Common myeloid progenitor, CD34-positive (primary cell): Measurements from ENCODE around the gene PLK5.
"Not testable (repeated sequence)": the region's sequence is repeated elsewhere in the genome, so short reads cannot be mapped to it uniquely, and the experiment has no call there.

Experiments
- CTCF ChIA-PET: fragments of 350-600 bp; sonication (Branson Sonifier 250); formaldehyde crosslinking; loops from one replicate; lab custom pipeline; 2021; ENCODE audit warnings: antibody characterized with exemption; lab: Charles Lee
- POLR2A ChIA-PET: fragments of 350-600 bp; sonication (Branson Sonifier 250); formaldehyde crosslinking; loops from one replicate; lab custom pipeline; 2021; ENCODE audit warnings: antibody characterized with exemption; lab: Charles Lee
- DNase-seq, 3 donors: peaks; one replicate each; pipeline versions ENCODE4 v3.0.0 to v3.0.0-alpha.2; 2013
- H3K27ac ChIP-seq, 2 experiments: 1 replicate in 1 of 2; 2 replicates in 1 of 2; pipeline ENCODE4 v1.7.0; 2013; ENCODE audit warnings: inconsistent platforms in 2 of 2, low read length in 2 of 2, mild to moderate bottlenecking in 2 of 2, low read depth in 1 of 2, moderate library complexity in 1 of 2; ENCODE audit not compliant: severe bottlenecking in 2 of 2, insufficient read depth in 1 of 2, poor library complexity in 1 of 2
- H3K27me3 ChIP-seq, 5 experiments: replicated peaks in 2 of 5; 1 replicate in 3 of 5; 2 replicates in 2 of 5; pipeline versions ENCODE4 v1.6.1 to v1.7.0; 2013; ENCODE audit warnings: low read length in 4 of 5, mild to moderate bottlenecking in 2 of 5, moderate library complexity in 2 of 5, inconsistent platforms in 1 of 5; ENCODE audit not compliant: insufficient read depth in 5 of 5, control insufficient read depth in 4 of 5
- H3K36me3 ChIP-seq, 4 experiments: 1 replicate in 2 of 4; 2 replicates in 2 of 4; pipeline versions ENCODE4 v1.6.1 to v1.7.0; 2013; ENCODE audit warnings: low read length in 3 of 4, control low read depth in 1 of 4, mild to moderate bottlenecking in 1 of 4; ENCODE audit not compliant: control insufficient read depth in 4 of 4, insufficient read depth in 4 of 4
- H3K4me1 ChIP-seq, 4 experiments: 1 replicate in 3 of 4; 2 replicates in 1 of 4; pipeline versions ENCODE4 v1.6.1 to v1.7.1; 2013; ENCODE audit warnings: low read length in 3 of 4, mild to moderate bottlenecking in 3 of 4, control low read depth in 1 of 4, inconsistent platforms in 1 of 4, moderate library complexity in 1 of 4; ENCODE audit not compliant: control insufficient read depth in 4 of 4, insufficient read depth in 4 of 4; ENCODE audit errors: control extremely low read depth in 1 of 4
- H3K4me3 ChIP-seq, 7 experiments: 1 replicate in 4 of 7; 2 replicates in 3 of 7; pipeline versions ENCODE4 v1.5.1 to v1.7.0; 2013; ENCODE audit warnings: mild to moderate bottlenecking in 7 of 7, low read length in 6 of 7, moderate library complexity in 6 of 7, inconsistent platforms in 2 of 7, low read depth in 2 of 7, control low read depth in 1 of 7; ENCODE audit not compliant: insufficient read depth in 4 of 7, control insufficient read depth in 1 of 7; ENCODE audit errors: extremely low read depth in 1 of 7
- H3K9me3 ChIP-seq, 5 experiments: 1 replicate in 4 of 5; 2 replicates in 1 of 5; pipeline versions ENCODE4 v1.6.1 to v1.7.1; 2013; ENCODE audit warnings: low read length in 4 of 5, mild to moderate bottlenecking in 2 of 5, inconsistent platforms in 1 of 5, low read depth in 1 of 5, moderate library complexity in 1 of 5; ENCODE audit not compliant: control insufficient read depth in 4 of 5, insufficient read depth in 2 of 5; ENCODE audit errors: control extremely low read depth in 1 of 5
- WGBS: methylation state at CpG from one replicate; pipeline ENCODE4 v1.1.5; 2013; ENCODE audit not compliant: insufficient coverage; 5-methylcytosine and 5-hydroxymethylcytosine counted together

Gene PLK5

DNA sequence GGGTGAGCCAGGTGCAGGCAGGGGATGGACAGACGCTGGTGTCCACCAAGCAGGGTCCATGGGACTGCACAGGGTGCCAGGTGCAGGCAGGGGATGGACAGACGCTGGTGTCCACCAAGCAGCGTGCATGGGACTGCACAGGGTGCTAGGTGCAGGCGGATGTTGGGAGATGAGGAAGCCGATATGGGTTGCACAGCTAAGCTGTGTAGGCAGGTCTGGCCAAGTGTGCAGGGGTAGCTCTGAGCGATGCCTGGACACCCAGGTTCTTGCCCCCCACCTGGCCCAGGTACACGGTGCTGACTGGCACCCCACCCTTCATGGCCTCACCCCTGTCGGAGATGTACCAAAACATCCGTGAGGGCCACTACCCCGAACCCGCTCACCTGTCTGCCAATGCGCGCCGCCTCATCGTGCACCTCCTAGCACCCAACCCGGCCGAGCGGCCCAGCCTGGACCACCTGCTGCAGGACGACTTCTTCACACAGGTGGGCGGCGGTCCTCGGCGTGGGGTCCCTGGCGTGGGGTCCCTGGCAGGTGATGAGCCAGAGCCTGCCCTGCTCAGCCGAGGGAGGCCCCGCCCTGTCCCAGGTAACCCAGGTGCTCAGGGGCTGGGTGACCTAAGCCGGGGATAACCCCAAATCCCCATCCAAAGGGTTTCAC lies 3.9 kb downstream of the PLK5 start:
- no peaks in the 10 kb centered on the region for H3K9me3 ChIP-seq
- 83% methylated on average over 24 of the region's 27 CpGs for WGBS
- CTCF ChIA-PET = no interaction called here

DNA sequence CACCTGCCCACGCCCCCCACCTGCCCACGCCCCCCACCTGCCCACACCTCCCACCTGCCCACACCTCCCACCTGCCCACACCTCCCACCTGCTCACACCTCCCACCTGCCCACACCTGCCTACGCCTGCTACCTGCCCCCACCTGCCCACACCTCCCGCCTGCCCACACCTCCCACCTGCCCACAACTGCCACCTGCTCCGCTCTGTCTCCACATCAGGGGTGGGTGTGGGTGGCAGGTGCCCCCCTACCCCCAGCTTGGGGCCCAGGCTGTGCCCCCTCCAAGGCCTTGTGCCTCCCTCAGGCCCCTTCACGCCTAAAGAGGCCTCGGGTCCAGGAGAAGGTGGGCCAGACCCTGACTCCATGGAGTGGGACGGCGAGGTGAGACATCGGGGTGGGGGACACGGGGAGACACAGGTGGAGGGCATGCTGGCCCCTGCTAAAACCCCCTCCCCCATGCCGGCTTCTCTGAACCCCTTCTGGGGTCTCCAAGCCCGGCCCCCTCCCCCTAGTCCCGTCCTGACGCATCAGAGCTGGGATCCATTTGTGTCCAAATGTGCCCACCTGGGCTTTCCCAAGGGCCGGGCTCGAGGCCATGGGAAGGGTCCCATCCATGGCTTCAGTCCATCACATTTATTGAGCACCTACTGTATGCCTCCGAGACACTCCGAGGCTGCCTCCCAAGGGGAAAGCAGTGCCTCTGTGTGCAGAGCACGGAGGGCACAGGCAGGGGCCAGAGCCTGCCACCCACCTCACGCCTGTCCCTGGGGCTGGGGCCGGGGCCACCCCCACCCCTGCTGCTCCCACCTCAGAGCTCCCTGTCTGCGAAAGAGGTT lies 4.9 kb downstream of the PLK5 start:
- Histone ChIP-seq H3K4me3 (no peak overlapping the region), H3K27me3 (peaks cover 4 to 48% (median 12%) of the 10 kb centered on the region in 5 experiments), H3K9me3 (no peaks in the 10 kb centered on the region), H3K4me1 (peaks cover 0 to 2% (median 0%) of the 10 kb centered on the region in 4 experiments), H3K36me3 (no peaks in the 10 kb centered on the region), H3K27ac (no peak overlapping the region)
- ChIA-PET CTCF (no interaction called here), POLR2A (no interaction called here)
- DNase-seq = no peak
- 84% methylated on average over 20 of the region's 23 CpGs for WGBS

More for the DNA sequence above, 3.9 kb downstream of the PLK5 start:
- no peak for DNase-seq
- Histone ChIP-seq H3K27ac (no peak overlapping the region), H3K4me1 (peaks cover 0 to 4% (median 0%) of the 10 kb centered on the region in 4 experiments), H3K36me3 (no peaks in the 10 kb centered on the region), H3K27me3 (peaks cover 4 to 54% (median 18%) of the 10 kb centered on the region in 5 experiments), H3K4me3 (no peak overlapping the region)
- POLR2A ChIA-PET = no interaction called here

DNA sequence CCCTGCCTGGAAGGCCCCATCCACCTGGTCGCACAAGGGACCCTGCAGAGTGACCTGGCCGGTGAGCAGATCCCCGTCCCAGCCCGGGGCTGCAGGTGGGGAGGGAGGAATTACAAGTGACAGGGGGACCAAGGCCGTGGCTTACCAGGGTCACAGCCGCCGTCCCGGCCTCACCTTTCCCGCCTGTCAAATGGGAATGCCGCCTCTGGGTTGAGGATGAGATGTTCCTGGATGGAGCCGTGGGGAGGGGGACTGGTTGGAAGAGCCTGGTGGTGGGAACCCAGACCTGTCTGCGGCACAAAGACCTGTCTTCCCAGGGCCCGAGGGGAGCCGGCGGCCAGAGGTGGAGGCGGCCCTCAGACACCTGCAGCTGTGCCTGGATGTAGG lies 5.5 kb downstream of the PLK5 start:
- POLR2A ChIA-PET = no interaction called here
- 88% methylated on average over 8 of the region's 16 CpGs for WGBS
- no peak for DNase-seq

DNA sequence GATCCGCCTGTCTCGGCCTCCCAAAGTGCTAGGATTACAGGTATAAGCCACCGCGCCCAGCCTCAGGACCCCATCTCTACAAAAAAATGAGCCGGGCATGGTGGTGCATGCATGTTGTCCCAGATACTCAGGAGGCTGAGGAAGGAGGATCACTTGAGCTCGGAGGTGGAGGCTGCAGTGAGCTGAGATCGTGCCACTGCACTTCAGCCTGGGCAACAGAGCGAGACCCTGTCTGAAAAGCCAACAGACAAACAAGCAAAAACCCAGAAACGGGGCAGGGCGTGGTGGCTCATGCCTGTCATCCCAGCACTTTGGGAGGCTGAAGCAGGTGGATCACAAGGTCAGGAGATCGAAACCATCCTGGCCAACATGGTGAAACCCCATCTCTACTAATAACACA lies 7.0 kb downstream of the PLK5 start:
- H3K4me1 ChIP-seq, CTCF ChIA-PET, H3K36me3 ChIP-seq, H3K4me3 ChIP-seq, POLR2A ChIA-PET, DNase-seq, H3K9me3 ChIP-seq, H3K27ac ChIP-seq: not testable (repeated sequence)
- 97% methylated on average over 7 of the region's 11 CpGs for WGBS
- peaks cover 0 to 33% (median 2%) of the 10 kb centered on the region in 5 experiments for H3K27me3 ChIP-seq

More for the DNA sequence above, 5.5 kb downstream of the PLK5 start:
- CTCF ChIA-PET = no interaction called here
- Histone ChIP-seq H3K27me3 (peaks cover 4 to 42% (median 9%) of the 10 kb centered on the region in 5 experiments), H3K36me3 (no peaks in the 10 kb centered on the region), H3K4me1 (no peaks in the 10 kb centered on the region), H3K4me3 (no peak overlapping the region), H3K9me3 (no peaks in the 10 kb centered on the region), H3K27ac (no peak overlapping the region)

DNA sequence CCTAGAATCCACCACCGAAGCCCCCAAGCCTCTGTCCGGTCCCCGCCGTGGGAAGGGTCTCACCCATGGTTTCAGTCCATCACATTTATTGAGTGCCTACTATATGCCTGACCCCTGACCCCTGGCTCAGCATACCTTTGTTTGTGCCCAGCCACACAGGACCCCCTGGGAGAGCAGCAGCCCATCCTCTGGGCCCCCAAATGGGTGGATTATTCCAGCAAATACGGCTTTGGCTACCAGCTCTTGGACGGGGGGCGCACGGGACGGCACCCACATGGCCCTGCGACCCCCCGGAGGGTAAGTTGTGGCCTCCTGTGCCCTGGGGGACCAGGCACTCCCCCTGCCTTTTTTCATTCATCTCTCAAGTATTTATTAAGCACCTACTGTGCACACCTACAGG lies 7.7 kb downstream of the PLK5 start:
- Histone ChIP-seq H3K27me3 (peaks cover 0 to 26% (median 2%) of the 10 kb centered on the region in 5 experiments), H3K4me1 (no peaks in the 10 kb centered on the region), H3K36me3 (no peaks in the 10 kb centered on the region), H3K27ac (no peak overlapping the region), H3K9me3 (no peaks in the 10 kb centered on the region), H3K4me3 (no peak overlapping the region)
- no peak for DNase-seq
- ChIA-PET CTCF (no interaction called here), POLR2A (no interaction called here)
- 89% methylated on average over 11 of the region's 11 CpGs for WGBS

DNA sequence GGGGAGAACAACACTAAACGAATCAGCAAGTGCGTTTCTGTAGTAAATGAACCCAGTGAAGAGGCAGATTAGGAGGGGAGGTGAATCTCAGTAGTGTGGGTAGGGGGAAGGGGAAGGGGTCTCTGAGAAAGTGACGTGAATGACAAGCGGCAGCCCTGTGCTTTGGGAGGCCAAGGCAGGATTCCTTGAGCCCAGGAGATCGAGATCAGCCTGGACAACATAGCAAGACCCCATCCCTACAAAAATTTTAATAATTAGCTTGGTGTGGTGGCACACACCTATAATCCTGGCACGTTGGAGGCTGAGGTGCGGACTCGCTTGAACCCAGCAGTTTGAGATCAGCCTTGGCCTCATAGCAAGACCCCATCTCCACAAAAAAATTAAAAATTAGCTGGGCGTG lies 8.1 kb downstream of the PLK5 start:
- no peak for DNase-seq
- 80% methylated on average over 3 of the region's 9 CpGs for WGBS
- Histone ChIP-seq H3K9me3 (no peaks in the 10 kb centered on the region), H3K36me3 (no peaks in the 10 kb centered on the region), H3K27me3 (peaks cover 0 to 22% (median 2%) of the 10 kb centered on the region in 5 experiments), H3K4me1 (no peaks in the 10 kb centered on the region), H3K27ac (no peak overlapping the region), H3K4me3 (no peak overlapping the region)
- POLR2A ChIA-PET = no interaction called here
- CTCF ChIA-PET = no interaction called here

DNA sequence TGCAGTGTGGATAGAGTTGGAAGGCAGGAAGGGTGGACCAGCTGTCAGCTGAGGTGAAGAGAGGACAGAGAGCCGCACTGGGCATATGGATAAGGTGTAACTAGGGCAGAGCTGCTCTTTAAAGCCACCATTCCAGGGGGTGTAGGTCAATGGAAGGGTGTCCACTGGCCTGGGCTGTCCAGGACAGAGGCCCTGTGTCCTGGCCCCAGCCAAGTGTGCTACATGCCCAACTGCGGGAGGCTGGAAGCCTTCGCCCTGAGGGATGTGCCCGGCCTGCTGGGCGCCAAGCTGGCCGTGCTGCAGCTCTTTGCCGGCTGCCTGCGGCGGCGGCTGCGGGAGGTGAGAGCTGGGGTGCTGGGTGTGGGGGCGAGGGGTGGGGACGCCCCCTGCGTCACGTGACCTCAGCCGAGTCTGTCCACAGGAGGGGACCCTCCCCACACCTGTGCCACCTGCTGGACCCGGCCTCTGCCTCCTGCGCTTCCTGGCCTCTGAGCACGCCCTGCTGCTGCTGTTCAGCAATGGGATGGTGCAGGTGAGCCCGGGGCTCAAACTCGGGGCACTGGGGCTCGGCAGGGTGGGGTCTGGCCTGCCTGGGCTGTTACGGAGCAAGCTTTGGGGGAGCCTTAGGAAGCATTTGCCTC lies 9.8 kb downstream of the PLK5 start:
- no peak for DNase-seq
- no peaks in the 10 kb centered on the region for H3K9me3 ChIP-seq
- H3K4me1 ChIP-seq = no peaks in the 10 kb centered on the region
- ChIA-PET CTCF (no interaction called here), POLR2A (no interaction called here)
- H3K4me3 ChIP-seq = no peak overlapping the region
- 83% methylated on average over 10 of the region's 23 CpGs for WGBS
- H3K36me3 ChIP-seq = no peaks in the 10 kb centered on the region
- peaks cover 0 to 25% (median 3%) of the 10 kb centered on the region in 5 experiments for H3K27me3 ChIP-seq
- no peak overlapping the region for H3K27ac ChIP-seq
